ENCODE data around the gene GRK5. TPM values are rescaled to one million over a fixed set of nuclear protein-coding genes. Genes with fewer than 3 reads are reported as not detected.

Gene GRK5
- total RNA-seq, 1 donor: 1.8 TPM

- no peak overlapping the region for H3K27ac ChIP-seq (ENCODE audit: low read depth, low read length)
- peaks cover 14% of the 10 kb centered on the region for H3K4me1 ChIP-seq (ENCODE audit: insufficient read depth, low read length)
- no peaks in the 10 kb centered on the region for H3K36me3 ChIP-seq (ENCODE audit: insufficient read depth, low read length)
- no peak overlapping the region for H2AFZ ChIP-seq (ENCODE audit: low read length)
- H3K4me2 ChIP-seq (ENCODE audit: insufficient read depth, low read length): no peak overlapping the region
- no peaks in the 10 kb centered on the region for H4K20me1 ChIP-seq (ENCODE audit: insufficient read depth, low read length)
- H3K9me3 ChIP-seq (ENCODE audit: low read depth, low read length): no peaks in the 10 kb centered on the region
- no peaks in the 10 kb centered on the region for H3K79me2 ChIP-seq (ENCODE audit: insufficient read depth, low read length)
- H3K4me3 ChIP-seq (ENCODE audit: insufficient read depth, low read length): no peak overlapping the region
- TF ChIP-seq CTCF (IDR thresholded peaks at IDR 0.05; ENCODE audit: extremely low read depth, low read depth, low read length): no peak
- peak; percentile 30 for DNase-seq (ENCODE audit: insufficient read length, low spot score, missing footprints)
- no peaks in the 10 kb centered on the region for H3K27me3 ChIP-seq (ENCODE audit: insufficient read depth, low read length)
Measured at GRCh38 chr10:119320981-119321380, 113.6 kb downstream of the GRK5 start.

GRCh38 chr10:119323085-119324016 is 116.0 kb downstream of the GRK5 start:
- Histone ChIP-seq H2AFZ (ENCODE audit: low read length) (no peak overlapping the region), H3K4me3 (ENCODE audit: insufficient read depth, low read length) (no peak overlapping the region), H3K36me3 (ENCODE audit: insufficient read depth, low read length) (no peaks in the 10 kb centered on the region), H3K79me2 (ENCODE audit: insufficient read depth, low read length) (no peaks in the 10 kb centered on the region), H3K4me2 (ENCODE audit: insufficient read depth, low read length) (no peak overlapping the region), H3K9me3 (ENCODE audit: low read depth, low read length) (no peaks in the 10 kb centered on the region), H3K27ac (ENCODE audit: low read depth, low read length) (no peak overlapping the region), H3K27me3 (ENCODE audit: insufficient read depth, low read length) (no peaks in the 10 kb centered on the region), H3K4me1 (ENCODE audit: insufficient read depth, low read length) (no peaks in the 10 kb centered on the region), H4K20me1 (ENCODE audit: insufficient read depth, low read length) (no peaks in the 10 kb centered on the region)
- no peak for TF ChIP-seq CTCF (IDR thresholded peaks at IDR 0.05; ENCODE audit: extremely low read depth, low read depth, low read length)
- peak; percentile 57 for DNase-seq (ENCODE audit: insufficient read length, low spot score, missing footprints)

- Histone ChIP-seq H3K27me3 (ENCODE audit: insufficient read depth, low read length) (no peaks in the 10 kb centered on the region), H3K4me3 (ENCODE audit: insufficient read depth, low read length) (no peak overlapping the region), H3K4me2 (ENCODE audit: insufficient read depth, low read length) (no peak overlapping the region), H3K36me3 (ENCODE audit: insufficient read depth, low read length) (no peaks in the 10 kb centered on the region), H3K27ac (ENCODE audit: low read depth, low read length) (no peak overlapping the region), H3K4me1 (ENCODE audit: insufficient read depth, low read length) (no peaks in the 10 kb centered on the region), H2AFZ (ENCODE audit: low read length) (no peak overlapping the region), H3K79me2 (ENCODE audit: insufficient read depth, low read length) (no peaks in the 10 kb centered on the region), H4K20me1 (ENCODE audit: insufficient read depth, low read length) (no peaks in the 10 kb centered on the region), H3K9me3 (ENCODE audit: low read depth, low read length) (no peaks in the 10 kb centered on the region)
- peak; percentile 58 for DNase-seq (ENCODE audit: insufficient read length, low spot score, missing footprints)
- no peak for TF ChIP-seq CTCF (IDR thresholded peaks at IDR 0.05; ENCODE audit: extremely low read depth, low read depth, low read length)
Measured at GRCh38 chr10:119325131-119325530, 117.8 kb downstream of the GRK5 start.

DNA sequence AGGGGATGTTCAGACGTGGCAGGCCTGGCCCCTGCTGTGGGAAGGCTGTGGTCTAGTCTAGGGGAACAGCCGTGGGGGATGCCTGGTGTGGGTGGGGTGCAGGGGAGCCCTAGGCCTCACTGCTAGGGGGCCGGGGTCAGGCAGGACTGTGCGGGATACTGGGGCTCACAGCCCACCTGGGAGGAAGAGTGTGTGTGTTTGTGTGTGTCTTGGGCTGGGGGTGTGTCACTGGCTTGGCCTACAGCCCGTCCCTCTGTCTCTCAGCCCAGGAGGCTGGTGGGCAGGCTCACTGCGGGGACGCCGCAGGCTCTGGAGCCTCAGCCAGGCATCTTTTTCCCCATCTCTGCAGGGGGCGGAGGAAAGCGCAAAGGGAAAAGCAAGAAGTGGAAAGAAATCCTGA is 118.8 kb downstream of the GRK5 start:
- Histone ChIP-seq H4K20me1 (ENCODE audit: insufficient read depth, low read length) (no peaks in the 10 kb centered on the region), H3K9me3 (ENCODE audit: low read depth, low read length) (no peaks in the 10 kb centered on the region), H3K79me2 (ENCODE audit: insufficient read depth, low read length) (no peaks in the 10 kb centered on the region), H3K27ac (ENCODE audit: low read depth, low read length) (no peak overlapping the region), H3K4me1 (ENCODE audit: insufficient read depth, low read length) (no peaks in the 10 kb centered on the region), H3K27me3 (ENCODE audit: insufficient read depth, low read length) (no peaks in the 10 kb centered on the region), H3K36me3 (ENCODE audit: insufficient read depth, low read length) (no peaks in the 10 kb centered on the region), H3K4me3 (ENCODE audit: insufficient read depth, low read length) (no peak overlapping the region), H3K4me2 (ENCODE audit: insufficient read depth, low read length) (no peak overlapping the region), H2AFZ (ENCODE audit: low read length) (no peak overlapping the region)
- TF ChIP-seq CTCF (IDR thresholded peaks at IDR 0.05; ENCODE audit: extremely low read depth, low read depth, low read length): no peak
- peak; percentile 50 for DNase-seq (ENCODE audit: insufficient read length, low spot score, missing footprints)
